Endothelial cell of umbilical vein (primary cell): ENCODE measurements around the gene SLC16A8. TPM values are rescaled to one million over a fixed set of nuclear protein-coding genes. Genes with fewer than 3 reads are reported as not detected.

Experiments used
- BruUV-seq: library from RNA; stranded (reverse); fragments of 400-500 nt; replicated peaks from 2 replicates; lab custom pipeline; 2021; lab: Mats Ljungman, UMichigan
- CTCF ChIA-PET: fragments of 300-600, 350-600 bp; sonication (Branson Sonifier 250); formaldehyde crosslinking; loops from one replicate; lab custom pipeline; 2021; ENCODE audit warnings: antibody characterized with exemption, inconsistent platforms; lab: Charles Lee
- POLR2A ChIA-PET: fragments of 300-600, 350-600 bp; sonication (Branson Sonifier 250); formaldehyde crosslinking; loops from one replicate; lab custom pipeline; 2021; ENCODE audit warnings: antibody characterized with exemption, inconsistent platforms; lab: Charles Lee
- DNase-seq: peaks from one replicate; pipeline ENCODE4 v3.0.0-alpha.2; 2011; ENCODE audit warnings: low read depth, low spot score
- FAIRE-seq: peaks from 2 replicates; lab custom pipeline; 2011; peaks lifted over from hg19 to GRCh38; lab: Jason Lieb, UNC
- H2AFZ ChIP-seq: 2 replicates; pipeline ENCODE4 v1.6.0; 2012; ENCODE audit warnings: low read depth, low read length, control low read depth, inconsistent platforms
- H3K27ac ChIP-seq: 2 replicates; pipeline ENCODE4 v1.5.1; 2011; ENCODE audit warnings: low read depth, mild to moderate bottlenecking, control low read depth, low read length, moderate library complexity; ENCODE audit not compliant: insufficient read depth
- H3K27me3 ChIP-seq, 2 experiments: 2 replicates each; pipeline versions ENCODE4 v1.6.0 to v1.6.1; 2011; ENCODE audit warnings: low read length in 2 of 2, mixed read lengths in 1 of 2; ENCODE audit not compliant: control insufficient read depth in 2 of 2, insufficient read depth in 2 of 2
- H3K36me3 ChIP-seq, 2 experiments: 2 replicates in 1 of 2; 3 replicates in 1 of 2; pipeline ENCODE4 v1.5.1; 2011; ENCODE audit warnings: low read length in 2 of 2, mild to moderate bottlenecking in 1 of 2, moderate library complexity in 1 of 2; ENCODE audit not compliant: control insufficient read depth in 2 of 2, insufficient read depth in 2 of 2; ENCODE audit errors: extremely low read depth in 1 of 2
- H3K4me1 ChIP-seq: 3 replicates; pipeline ENCODE4 v1.5.1; 2011; ENCODE audit warnings: mild to moderate bottlenecking, low read length; ENCODE audit not compliant: control insufficient read depth, insufficient read depth; ENCODE audit errors: extremely low read depth
- H3K4me2 ChIP-seq: 2 replicates; pipeline ENCODE4 v1.6.1; 2011; ENCODE audit warnings: low read length, control low read depth, mixed read lengths; ENCODE audit not compliant: insufficient read depth
- H3K4me3 ChIP-seq, 3 experiments: fragments of 200-600 bp in 1 of 3; sonication (generic), shearing (Covaris generic) in 1 of 3; replicated peaks in 1 of 3; 2 replicates each; pipeline ENCODE4 v1.5.1; 2011 to 2016; ENCODE audit warnings: control low read depth in 3 of 3, low read length in 3 of 3, mild to moderate bottlenecking in 2 of 3, inconsistent platforms in 1 of 3, low read depth in 1 of 3, moderate library complexity in 1 of 3; ENCODE audit not compliant: insufficient read depth in 1 of 3
- H3K79me2 ChIP-seq: 2 replicates; pipeline ENCODE4 v1.6.0; 2012; ENCODE audit warnings: low read length, inconsistent platforms; ENCODE audit not compliant: control insufficient read depth, insufficient read depth
- H3K9ac ChIP-seq: replicated peaks from 2 replicates; pipeline ENCODE3; 2011; ENCODE audit warnings: low read length, control low read depth; ENCODE audit not compliant: insufficient read depth; ENCODE audit errors: extremely low read depth
- H3K9me1 ChIP-seq: replicated peaks from 3 replicates; pipeline ENCODE4 v1.6.0; 2011; ENCODE audit warnings: mild to moderate bottlenecking, low read length; ENCODE audit not compliant: control insufficient read depth, insufficient read depth; ENCODE audit errors: extremely low read depth
- H3K9me3 ChIP-seq: replicated peaks from 2 replicates; pipeline ENCODE4 v1.5.1; 2012; ENCODE audit warnings: low read length, inconsistent platforms; ENCODE audit not compliant: control insufficient read depth, insufficient read depth
- H4K20me1 ChIP-seq: replicated peaks from 2 replicates; pipeline ENCODE3; 2011; ENCODE audit warnings: mild to moderate bottlenecking, low read length; ENCODE audit not compliant: control insufficient read depth, insufficient read depth; ENCODE audit errors: extremely low read depth
- CTCF ChIP-seq, 2 donors: IDR thresholded peaks; 1 replicate in 1 of 2; 2 replicates in 1 of 2; pipeline ENCODE4 v1.5.1; 2011; ENCODE audit warnings: low read length in 2 of 2, mild to moderate bottlenecking in 2 of 2, moderate library complexity in 2 of 2, control low read depth in 1 of 2, inconsistent platforms in 1 of 2, low read depth in 1 of 2; ENCODE audit not compliant: insufficient read depth in 1 of 2; ENCODE audit errors: extremely low read depth in 1 of 2
- EZH2 ChIP-seq: IDR thresholded peaks from 2 replicates; pipeline ENCODE4 v1.6.1; 2012; ENCODE audit warnings: borderline replicate concordance, low read depth, mild to moderate bottlenecking, moderate library complexity, low read length, inconsistent platforms; ENCODE audit not compliant: severe bottlenecking
- FOS ChIP-seq: IDR thresholded peaks from 2 replicates; pipeline ENCODE4 v1.6.1; 2011; ENCODE audit warnings: mild to moderate bottlenecking, low read length, moderate library complexity, borderline replicate concordance; ENCODE audit not compliant: insufficient read depth
- POLR2A ChIP-seq: IDR thresholded peaks from 2 replicates; pipeline ENCODE4 v1.6.1; 2012; ENCODE audit warnings: low read depth, mild to moderate bottlenecking, control low read depth, low read length
- POLR2AphosphoS5 ChIP-seq: IDR thresholded peaks from 2 replicates; pipeline ENCODE4 v1.6.1; 2012; ENCODE audit warnings: low read depth, mild to moderate bottlenecking, control low read depth, low read length, moderate library complexity; ENCODE audit not compliant: insufficient read depth
- dilution Hi-C: fragments of 300-500 bp; cut with MboI; formaldehyde crosslinking; loops from one replicate; pipeline ENCODE4 v1.15.0; 2019; ENCODE audit warnings: low sequenced_read_pairs; ENCODE audit not compliant: extremely low pct_ligation_motif_present
- intact Hi-C: fragments of 100-400 bp; cut with micrococcal nuclease; formaldehyde crosslinking; loops from one replicate; pipeline ENCODE4 v1.10.0; 2022
- polyA plus RNA-seq, 4 experiments: library from polyadenylated mRNA; depleted of rRNA in 3 of 4; stranded (reverse) in 3 of 4; unstranded in 1 of 4; fragments of >200 nt; gene quantifications; 2 replicates each; pipeline versions ENCODE4 v1.2.1 to v1.2.3, GENCODE V29; 2011 to 2012; ENCODE audit warnings: missing spikeins in 1 of 4
- total RNA-seq: library from RNA; stranded (reverse); gene quantifications from 2 replicates; pipeline ENCODE4 v1.2.3, GENCODE V29; 2021

The SLC16A8 gene
- total and polyA plus RNA-seq, 2 donors (not counting 3 experiments of a cell fraction or from before 2014, with no cell fraction given), result 0.14 TPM; not detected in 1

DNA sequence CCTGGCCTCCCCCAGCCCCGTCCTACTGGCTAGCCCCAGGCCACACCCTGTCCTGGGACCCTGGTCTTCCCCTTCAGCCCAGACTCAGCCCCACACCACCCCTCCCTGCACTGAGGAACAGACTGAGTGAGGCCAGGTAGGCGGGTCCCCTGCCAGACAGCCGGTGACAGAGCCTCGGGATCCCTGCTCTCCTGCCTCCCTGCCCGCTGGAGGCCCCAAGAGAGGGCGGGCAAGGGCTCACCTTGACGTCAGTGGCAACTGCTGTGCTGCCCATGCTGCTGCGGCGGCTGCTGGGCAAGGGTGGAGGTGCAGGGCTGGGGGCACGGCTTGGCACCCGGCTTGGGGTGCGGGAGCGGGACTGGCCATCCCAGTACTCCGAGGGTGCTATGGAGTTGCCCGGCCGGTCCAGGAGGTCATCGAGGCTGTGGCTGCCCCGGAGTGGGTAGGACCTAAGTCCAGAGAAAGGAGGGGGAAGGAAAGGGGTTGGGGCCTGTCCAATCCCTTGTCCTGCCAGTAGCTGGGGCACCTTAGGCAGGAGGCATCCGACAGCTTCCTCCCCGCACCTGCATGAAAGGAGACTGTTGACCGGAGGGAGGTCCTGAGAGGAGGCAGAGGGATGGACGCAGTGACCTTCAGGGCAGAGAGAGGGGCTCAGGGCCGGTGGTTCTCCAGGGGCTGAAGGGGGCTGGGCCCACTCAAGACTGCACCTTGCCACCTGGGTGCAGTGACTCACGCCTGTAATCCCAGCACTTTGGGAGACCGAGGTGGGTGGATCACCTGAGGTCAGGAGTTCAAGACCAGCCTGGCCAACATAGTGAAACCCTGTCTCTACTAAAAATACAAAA lies 2.2 kb upstream of the SLC16A8 start:
- CTCF ChIA-PET, result interaction anchor here (1.1 to 1.4 kb wide), 3 partner anchors 12 to 144 kb away, joined by 3 read pairs; no protein-coding TSS in a partner anchor
- no peak for FAIRE-seq
- no peak overlapping the region for H3K9ac ChIP-seq
- H4K20me1 ChIP-seq, result no peaks in the 10 kb centered on the region
- no peaks in the 10 kb centered on the region for H3K9me3 ChIP-seq
- dilution Hi-C loops (no loop called here), intact Hi-C loops (no loop called here)
- POLR2A ChIA-PET, result no interaction called here
- H3K79me2 ChIP-seq, result no peaks in the 10 kb centered on the region
- no peak overlapping the region for H3K4me2 ChIP-seq
- H3K4me1 ChIP-seq, result peaks cover 5% of the 10 kb centered on the region
- H2AFZ ChIP-seq, result no peak overlapping the region
- BruUV-seq, result no TSS peak
- TF ChIP-seq POLR2A, result no peak
- no peak for TF ChIP-seq EZH2
- no peak for TF ChIP-seq POLR2AphosphoS5
- no peak for TF ChIP-seq CTCF (IDR thresholded peaks at IDR 0.05; ENCODE audit: extremely low read depth in 1 of 2, insufficient read depth in 1 of 2, low read depth in 1 of 2, low read length in 2 of 2)
- TF ChIP-seq FOS, result no peak
- no peak overlapping the region for H3K27ac ChIP-seq
- H3K27me3 ChIP-seq, result peaks cover 15 to 17% of the 10 kb centered on the region in 2 experiments
- H3K36me3 ChIP-seq, result no peaks in the 10 kb centered on the region
- no peaks in the 10 kb centered on the region for H3K9me1 ChIP-seq
- no peak overlapping the region for H3K4me3 ChIP-seq
- no peak for DNase-seq
